SH-SY5Y (cell line): Measurements from ENCODE around the gene TBC1D10A.

Experiments used
- GATA2 ChIP-seq: IDR thresholded peaks from 2 replicates; pipeline ENCODE4 v1.6.1; 2011; ENCODE audit warnings: mild to moderate bottlenecking, low read depth, low read length
- GATA3 ChIP-seq: IDR thresholded peaks from 2 replicates; pipeline ENCODE4 v1.6.1; 2011; ENCODE audit warnings: low read depth, mild to moderate bottlenecking, low read length, moderate library complexity

Gene TBC1D10A

GRCh38 chr22:30250661-30251267 is 76.0 kb downstream of the TBC1D10A start:
- TF ChIP-seq GATA3 (no peak), GATA2 (no peak)

DNA sequence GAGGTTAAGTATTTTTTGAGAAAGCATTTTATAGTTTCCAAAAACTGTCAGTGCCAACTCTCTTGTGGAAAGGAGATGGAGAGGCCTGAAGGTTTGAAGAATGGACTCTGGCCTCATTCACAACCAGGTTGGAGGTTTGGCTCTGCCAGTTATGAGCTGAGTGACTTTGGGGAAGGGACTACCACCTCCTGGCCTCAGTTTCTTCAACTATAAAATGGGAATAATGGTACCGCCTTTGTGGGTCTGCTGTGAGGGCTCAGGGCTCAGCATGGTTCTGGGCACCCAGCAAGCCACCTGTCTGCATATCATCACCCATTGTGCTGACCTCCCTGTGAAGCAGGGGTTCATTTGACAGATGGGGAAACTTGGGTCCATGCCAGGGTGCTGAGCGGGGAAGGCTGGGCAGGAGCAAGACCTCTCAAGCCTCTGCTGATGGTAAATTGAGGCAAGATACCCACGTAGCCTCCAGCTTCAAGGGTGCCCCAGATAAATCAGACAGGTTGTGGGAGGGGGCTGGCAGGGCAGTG is 76.6 kb downstream of the TBC1D10A start:
- TF ChIP-seq GATA3: no peak
- no peak for TF ChIP-seq GATA2

GRCh38 chr22:30249049-30250038 is 77.4 kb downstream of the TBC1D10A start:
- TF ChIP-seq GATA3 (no peak), GATA2 (no peak)

DNA sequence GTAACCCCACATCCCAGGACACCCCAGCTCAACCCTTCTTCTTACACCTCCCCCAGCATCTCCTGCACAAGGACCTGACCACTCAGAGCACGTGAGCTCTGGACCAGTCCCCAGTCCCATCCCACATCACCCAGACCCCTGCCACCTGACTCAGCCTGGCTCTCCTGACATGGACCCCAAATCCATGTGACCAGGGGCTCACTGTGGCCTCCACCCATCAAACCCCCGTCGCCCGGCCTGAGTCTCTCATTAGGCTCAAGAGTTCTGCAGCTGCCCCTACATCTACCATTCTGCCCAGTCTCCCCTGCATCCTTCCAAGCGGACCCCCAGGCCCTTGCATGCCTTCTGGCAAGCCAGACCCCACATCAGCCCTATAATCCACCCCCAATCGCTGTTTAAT is 78.3 kb downstream of the TBC1D10A start:
- TF ChIP-seq GATA2 (no peak), GATA3 (no peak)

GRCh38 chr22:30247974-30248373 is 78.8 kb downstream of the TBC1D10A start:
- TF ChIP-seq GATA3 (no peak), GATA2 (no peak)

DNA sequence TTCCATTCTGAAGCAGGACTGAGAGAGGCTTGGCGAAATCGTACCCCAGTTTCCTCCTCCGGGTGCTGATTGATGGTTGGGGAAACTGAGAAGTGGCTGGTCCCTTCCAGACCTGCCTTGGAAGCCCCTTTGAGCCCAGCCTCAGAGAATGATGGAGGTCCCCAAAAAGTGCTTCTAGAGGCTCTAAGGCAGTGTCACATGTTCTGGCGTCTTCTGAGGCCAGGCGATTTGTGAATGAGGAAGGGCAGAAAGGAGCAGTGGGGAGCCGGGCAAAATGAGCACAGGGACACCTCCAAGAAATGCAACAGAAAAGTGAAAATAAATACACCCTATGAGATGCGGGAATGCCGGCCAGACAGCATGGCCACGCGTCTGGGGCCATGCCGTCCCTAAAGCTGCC is 79.2 kb downstream of the TBC1D10A start:
- TF ChIP-seq GATA3 (no peak), GATA2 (no peak)

DNA sequence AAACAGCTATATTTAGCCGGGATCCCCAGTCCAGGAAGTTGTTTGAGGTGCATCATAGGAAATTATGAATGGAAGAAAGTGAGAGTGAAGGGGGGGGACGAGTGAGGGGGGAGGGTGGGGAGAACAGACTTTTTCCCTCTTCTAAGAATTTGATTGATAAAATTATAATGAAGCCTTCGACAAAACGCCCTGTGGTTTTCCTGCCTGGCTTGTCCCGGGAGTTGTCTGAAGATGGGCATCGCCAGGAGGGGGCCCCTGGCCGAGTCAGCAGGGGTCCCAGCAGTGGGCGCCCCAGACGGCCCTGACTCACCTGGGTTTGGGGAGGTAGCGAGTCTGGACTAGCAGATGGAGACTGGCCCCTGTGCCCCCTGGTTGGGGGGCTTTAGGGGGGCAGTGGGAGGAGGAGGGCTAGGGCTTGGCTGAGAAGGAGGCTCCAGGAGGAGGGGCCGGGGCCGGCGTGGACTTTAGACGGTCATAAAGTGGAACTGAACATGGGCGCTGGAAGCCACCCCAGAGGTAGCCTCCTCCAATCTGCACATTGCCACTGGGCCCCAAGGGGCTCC is 79.8 kb downstream of the TBC1D10A start:
- TF ChIP-seq GATA3 (no peak), GATA2 (no peak)

GRCh38 chr22:30245985-30246813 is 80.5 kb downstream of the TBC1D10A start, which contains the start of gene LIF:
Gene LIF (minus strand): TSS chr22:30246759. CDS start chr22:30246695, 64 bp downstream.
- no peak for TF ChIP-seq GATA3
- no peak for TF ChIP-seq GATA2

DNA sequence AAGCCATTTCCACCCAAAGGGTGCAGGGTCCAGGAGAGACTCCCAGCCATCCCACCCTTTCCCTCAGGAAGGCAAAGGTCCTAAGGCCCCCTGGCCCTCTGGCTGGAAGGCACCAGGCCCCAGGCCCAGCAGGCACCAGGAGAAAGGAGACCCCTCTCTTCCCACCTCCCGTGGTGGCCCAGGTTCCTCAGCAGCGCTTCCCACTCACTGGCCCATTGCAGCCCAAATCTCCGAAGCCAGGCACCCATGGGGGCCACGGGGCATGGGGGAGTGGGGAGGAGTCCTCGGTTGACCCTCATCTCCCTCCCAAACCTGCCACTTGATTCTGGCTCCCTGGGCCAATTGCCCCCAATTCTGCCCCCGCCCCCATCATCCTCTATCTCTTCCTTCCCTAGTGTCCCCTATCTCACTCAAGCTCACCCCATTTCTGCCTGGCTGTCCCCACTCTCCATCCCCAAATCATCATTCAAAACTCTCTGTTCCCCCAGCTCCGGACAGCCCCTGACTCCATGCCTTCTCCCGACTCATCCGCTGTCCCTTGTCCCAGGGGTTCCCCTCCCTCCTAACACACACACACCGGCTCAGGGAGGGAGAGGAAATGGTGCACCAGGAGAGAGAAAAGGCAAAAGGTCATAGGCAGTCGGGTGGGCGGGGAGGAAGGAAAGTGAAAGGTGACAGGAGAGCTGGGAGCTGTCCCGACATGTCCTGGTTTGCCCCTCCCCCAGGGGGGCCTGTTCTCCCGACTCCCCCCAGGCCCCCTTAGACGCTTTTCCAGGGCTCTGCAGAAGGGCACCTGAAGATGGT is 81.4 kb downstream of the TBC1D10A start:
- TF ChIP-seq GATA3 (no peak), GATA2 (no peak)

GRCh38 chr22:30244641-30245040 is 82.1 kb downstream of the TBC1D10A start:
- no peak for TF ChIP-seq GATA3
- TF ChIP-seq GATA2: no peak

GRCh38 chr22:30244066-30244465 is 82.7 kb downstream of the TBC1D10A start:
- TF ChIP-seq GATA2 (no peak), GATA3 (no peak)

- TF ChIP-seq GATA2 (no peak), GATA3 (no peak)
These were observed 83.1 kb downstream of the TBC1D10A start for GRCh38 chr22:30243661-30244060.
